SK-N-SH (cell line): ENCODE data around the gene MAP4K4. TPM values are rescaled to one million over a fixed set of nuclear protein-coding genes. Genes with fewer than 3 reads are reported as not detected.

Source experiments
- CTCF ChIA-PET: fragments of 300-600, 350-600 bp; formaldehyde crosslinking; extraction: SDS; loops from one replicate; lab custom pipeline; 2021; lab: Yijun Ruan, JAX
- POLR2A ChIA-PET: fragments of 350-600 bp; sonication (Branson Sonifier 250); formaldehyde crosslinking; extraction: SDS; loops from one replicate; lab custom pipeline; 2020; ENCODE audit warnings: antibody characterized with exemption, inconsistent platforms; lab: Yijun Ruan, JAX
- DNase-seq: peaks from one replicate; pipeline ENCODE4 v3.0.0; 2012
- H2AFZ ChIP-seq: fragments of 200-600 bp; sonication (generic); 2 replicates; pipeline ENCODE4 v1.8.1; 2016; ENCODE audit warnings: antibody characterized with exemption, mild to moderate bottlenecking, low read depth
- H3F3A ChIP-seq: fragments of 200-600 bp; sonication (generic); replicated peaks from 2 replicates; pipeline ENCODE3; 2016; ENCODE audit warnings: antibody characterized with exemption, mild to moderate bottlenecking; ENCODE audit not compliant: insufficient read depth
- H3K27ac ChIP-seq, 2 experiments: fragments of 200-500 bp in 1 of 2; fragments of 200-600 bp in 1 of 2; sonication (Bioruptor generic) in 1 of 2; sonication (generic), shearing (Covaris generic) in 1 of 2; 2 replicates each; pipeline versions ENCODE4 v1.5.1 to v1.6.1; 2014 to 2016; ENCODE audit warnings: low read depth in 2 of 2, inconsistent platforms in 1 of 2, low read length in 1 of 2, mild to moderate bottlenecking in 1 of 2, mixed read lengths in 1 of 2
- H3K27me3 ChIP-seq: fragments of 200-600 bp; sonication (generic), shearing (Covaris generic); 2 replicates; pipeline ENCODE4 v1.6.1; 2016; ENCODE audit warnings: mixed run types; ENCODE audit not compliant: insufficient read depth
- H3K36me3 ChIP-seq, 2 experiments: fragments of 200-500 bp in 1 of 2; fragments of 200-600 bp in 1 of 2; sonication (Bioruptor generic) in 1 of 2; sonication (generic) in 1 of 2; replicated peaks in 1 of 2; 2 replicates each; pipeline versions ENCODE3 to v1.5.1; 2014 to 2016; ENCODE audit warnings: low read length in 1 of 2, mild to moderate bottlenecking in 1 of 2; ENCODE audit not compliant: insufficient read depth in 2 of 2, control insufficient read depth in 1 of 2
- H3K4me1 ChIP-seq, 2 experiments: fragments of 200-500 bp in 1 of 2; fragments of 200-600 bp in 1 of 2; sonication (Bioruptor generic) in 1 of 2; sonication (generic), shearing (Covaris generic) in 1 of 2; 2 replicates each; pipeline versions ENCODE4 v1.5.1 to v1.6.1; 2014 to 2016; ENCODE audit warnings: low read depth in 1 of 2, low read length in 1 of 2, mixed run types in 1 of 2; ENCODE audit not compliant: insufficient read depth in 2 of 2, control insufficient read depth in 1 of 2
- H3K4me2 ChIP-seq: fragments of 200-600 bp; sonication (generic), shearing (Covaris generic); 2 replicates; pipeline ENCODE4 v1.6.1; 2017; ENCODE audit warnings: mixed run types
- H3K4me3 ChIP-seq, 2 experiments: fragments of 200-500 bp in 1 of 2; fragments of 200-600 bp in 1 of 2; sonication (Bioruptor generic) in 1 of 2; sonication (generic), shearing (Covaris generic) in 1 of 2; 2 replicates each; pipeline versions ENCODE4 v1.5.1 to v1.8.1; 2014 to 2016; ENCODE audit warnings: low read depth in 2 of 2, inconsistent platforms in 1 of 2, low read length in 1 of 2, mild to moderate bottlenecking in 1 of 2, mixed read lengths in 1 of 2, moderate library complexity in 1 of 2
- H3K79me2 ChIP-seq: fragments of 200-600 bp; sonication (generic); 2 replicates; pipeline ENCODE4 v1.8.1; 2017; ENCODE audit warnings: mild to moderate bottlenecking; ENCODE audit not compliant: insufficient read depth
- H3K9ac ChIP-seq: fragments of 200-600 bp; sonication (generic); 2 replicates; pipeline ENCODE4 v1.6.1; 2017; ENCODE audit warnings: mixed run types
- H3K9me2 ChIP-seq: fragments of 200-600 bp; sonication (generic); 2 replicates; pipeline ENCODE4 v1.6.1; 2017; ENCODE audit warnings: mixed run types
- H3K9me3 ChIP-seq: fragments of 200-600 bp; sonication (generic); 2 replicates; pipeline ENCODE4 v1.6.1; 2017; ENCODE audit warnings: mixed run types, mild to moderate bottlenecking, moderate library complexity
- H4K20me1 ChIP-seq: fragments of 200-600 bp; sonication (generic); 2 replicates; pipeline ENCODE4 v1.6.1; 2017; ENCODE audit warnings: mild to moderate bottlenecking, mixed run types; ENCODE audit not compliant: insufficient read depth
- CHD2 ChIP-seq: fragments of 150-350 bp; IDR thresholded peaks from 2 replicates; pipeline ENCODE4 v1.6.1; 2018; ENCODE audit warnings: low read length; ENCODE audit not compliant: partially characterized antibody
- ELF1 ChIP-seq: IDR thresholded peaks from 2 replicates; pipeline ENCODE4 v1.4.0; 2012
- EZH2phosphoT487 ChIP-seq: fragments of 200-600 bp; sonication (generic); IDR thresholded peaks from 2 replicates; pipeline ENCODE4 v1.6.1; 2017; ENCODE audit warnings: low read depth, mixed run types, mild to moderate bottlenecking, antibody characterized with exemption, moderate library complexity, borderline replicate concordance
- FOXJ3 ChIP-seq: sonication (generic); formaldehyde crosslinking; IDR thresholded peaks from 2 replicates; pipeline ENCODE4 v1.5.1; 2020; ENCODE audit warnings: mild to moderate bottlenecking, missing genetic modification reagents
- FOXM1 ChIP-seq: IDR thresholded peaks from 2 replicates; pipeline ENCODE4 v1.4.0; 2012; ENCODE audit warnings: low read depth, mild to moderate bottlenecking
- GABPA ChIP-seq: IDR thresholded peaks from 2 replicates; pipeline ENCODE4 v1.4.0; 2012; ENCODE audit warnings: low read depth, mild to moderate bottlenecking
- JUND ChIP-seq: IDR thresholded peaks from 2 replicates; pipeline ENCODE4 v1.4.0; 2012
- RFX5 ChIP-seq: IDR thresholded peaks from 2 replicates; pipeline ENCODE4 v1.6.1; 2012; ENCODE audit warnings: mild to moderate bottlenecking, improper control_type of control experiment, low read length
- RXRA ChIP-seq: IDR thresholded peaks from 2 replicates; pipeline ENCODE4 v1.4.0; 2012; ENCODE audit warnings: low read depth, mild to moderate bottlenecking, borderline replicate concordance
- TAF1 ChIP-seq: IDR thresholded peaks from 2 replicates; pipeline ENCODE4 v1.6.1; 2012; ENCODE audit warnings: low read depth, mild to moderate bottlenecking, low read length, moderate library complexity, borderline replicate concordance
- TCF12 ChIP-seq: IDR thresholded peaks from 2 replicates; pipeline ENCODE4 v1.4.0; 2012
- WGBS: methylation state at CpG from one replicate; pipeline ENCODE4 v1.1.6; 2017; ENCODE audit warnings: low lambda C conversion rate; 5-methylcytosine and 5-hydroxymethylcytosine counted together
- polyA plus RNA-seq, 3 experiments: library from polyadenylated mRNA; depleted of rRNA; stranded (reverse); fragments of >200 nt; gene quantifications; 2 replicates each; pipeline ENCODE4 v1.2.3, GENCODE V29; 2012
- TF ChIP-seq, protein P1 (sequence below): fragments of 200-600 bp; sonication (generic); IDR thresholded peaks from 2 replicates; pipeline ENCODE4 v1.6.1; 2017; ENCODE audit warnings: antibody characterized with exemption, mild to moderate bottlenecking, moderate library complexity
- TF ChIP-seq, protein P2 (sequence below): IDR thresholded peaks from 2 replicates; pipeline ENCODE4 v1.4.0; 2012; ENCODE audit warnings: low read depth, borderline replicate concordance
- TF ChIP-seq, protein P3 (sequence below): fragments of 150-350 bp; IDR thresholded peaks from 2 replicates; pipeline ENCODE4 v1.6.1; 2016; ENCODE audit warnings: mild to moderate bottlenecking, low read depth, low read length
- TF ChIP-seq, protein P4 (sequence below): IDR thresholded peaks from 2 replicates; pipeline ENCODE4; 2012

Gene MAP4K4
- polyA plus RNA-seq, 1 of the 3 experiments (the other 2 are of a cell fraction), result 72.9 TPM

DNA sequence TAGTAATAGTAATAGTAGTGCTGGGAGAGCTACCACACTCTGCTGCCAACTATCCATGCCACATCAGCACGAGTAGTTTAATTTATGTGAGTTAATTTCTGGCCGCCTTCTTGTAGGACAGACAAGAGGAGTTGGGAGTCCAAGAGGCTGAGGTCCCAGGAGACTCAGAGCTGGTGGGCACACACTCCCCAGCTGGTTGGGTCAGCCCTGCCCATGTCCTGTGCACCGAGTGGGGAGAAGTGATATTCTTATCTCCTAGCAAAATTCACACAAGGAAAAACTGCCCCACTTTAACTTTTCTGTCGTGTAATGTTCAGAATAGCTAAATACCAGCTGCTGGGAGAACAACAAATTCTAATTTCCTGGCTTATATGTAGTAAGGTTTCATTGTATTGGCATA, 15.2 kb upstream of the MAP4K4 start:
- no peaks in the 10 kb centered on the region for H3K79me2 ChIP-seq
- H3K4me2 ChIP-seq, result no peak overlapping the region
- peaks cover 2% of the 10 kb centered on the region for H3F3A ChIP-seq
- no peaks in the 10 kb centered on the region for H3K9me3 ChIP-seq
- H4K20me1 ChIP-seq, result no peaks in the 10 kb centered on the region
- 77% methylated on average over 4 of the region's 4 CpGs for WGBS
- no peaks in the 10 kb centered on the region for H3K9me2 ChIP-seq
- POLR2A ChIA-PET, result no interaction called here
- DNase-seq, result no peak
- TF ChIP-seq, protein P1, sequence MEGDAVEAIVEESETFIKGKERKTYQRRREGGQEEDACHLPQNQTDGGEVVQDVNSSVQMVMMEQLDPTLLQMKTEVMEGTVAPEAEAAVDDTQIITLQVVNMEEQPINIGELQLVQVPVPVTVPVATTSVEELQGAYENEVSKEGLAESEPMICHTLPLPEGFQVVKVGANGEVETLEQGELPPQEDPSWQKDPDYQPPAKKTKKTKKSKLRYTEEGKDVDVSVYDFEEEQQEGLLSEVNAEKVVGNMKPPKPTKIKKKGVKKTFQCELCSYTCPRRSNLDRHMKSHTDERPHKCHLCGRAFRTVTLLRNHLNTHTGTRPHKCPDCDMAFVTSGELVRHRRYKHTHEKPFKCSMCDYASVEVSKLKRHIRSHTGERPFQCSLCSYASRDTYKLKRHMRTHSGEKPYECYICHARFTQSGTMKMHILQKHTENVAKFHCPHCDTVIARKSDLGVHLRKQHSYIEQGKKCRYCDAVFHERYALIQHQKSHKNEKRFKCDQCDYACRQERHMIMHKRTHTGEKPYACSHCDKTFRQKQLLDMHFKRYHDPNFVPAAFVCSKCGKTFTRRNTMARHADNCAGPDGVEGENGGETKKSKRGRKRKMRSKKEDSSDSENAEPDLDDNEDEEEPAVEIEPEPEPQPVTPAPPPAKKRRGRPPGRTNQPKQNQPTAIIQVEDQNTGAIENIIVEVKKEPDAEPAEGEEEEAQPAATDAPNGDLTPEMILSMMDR, result no peak
- TF ChIP-seq, protein P2, sequence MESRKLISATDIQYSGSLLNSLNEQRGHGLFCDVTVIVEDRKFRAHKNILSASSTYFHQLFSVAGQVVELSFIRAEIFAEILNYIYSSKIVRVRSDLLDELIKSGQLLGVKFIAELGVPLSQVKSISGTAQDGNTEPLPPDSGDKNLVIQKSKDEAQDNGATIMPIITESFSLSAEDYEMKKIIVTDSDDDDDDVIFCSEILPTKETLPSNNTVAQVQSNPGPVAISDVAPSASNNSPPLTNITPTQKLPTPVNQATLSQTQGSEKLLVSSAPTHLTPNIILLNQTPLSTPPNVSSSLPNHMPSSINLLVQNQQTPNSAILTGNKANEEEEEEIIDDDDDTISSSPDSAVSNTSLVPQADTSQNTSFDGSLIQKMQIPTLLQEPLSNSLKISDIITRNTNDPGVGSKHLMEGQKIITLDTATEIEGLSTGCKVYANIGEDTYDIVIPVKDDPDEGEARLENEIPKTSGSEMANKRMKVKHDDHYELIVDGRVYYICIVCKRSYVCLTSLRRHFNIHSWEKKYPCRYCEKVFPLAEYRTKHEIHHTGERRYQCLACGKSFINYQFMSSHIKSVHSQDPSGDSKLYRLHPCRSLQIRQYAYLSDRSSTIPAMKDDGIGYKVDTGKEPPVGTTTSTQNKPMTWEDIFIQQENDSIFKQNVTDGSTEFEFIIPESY, result no peak
- TF ChIP-seq TAF1 (no peak), TCF12 (no peak), FOXM1 (no peak), CHD2 (no peak), GABPA (no peak), RFX5 (no peak)
- TF ChIP-seq, protein P3, sequence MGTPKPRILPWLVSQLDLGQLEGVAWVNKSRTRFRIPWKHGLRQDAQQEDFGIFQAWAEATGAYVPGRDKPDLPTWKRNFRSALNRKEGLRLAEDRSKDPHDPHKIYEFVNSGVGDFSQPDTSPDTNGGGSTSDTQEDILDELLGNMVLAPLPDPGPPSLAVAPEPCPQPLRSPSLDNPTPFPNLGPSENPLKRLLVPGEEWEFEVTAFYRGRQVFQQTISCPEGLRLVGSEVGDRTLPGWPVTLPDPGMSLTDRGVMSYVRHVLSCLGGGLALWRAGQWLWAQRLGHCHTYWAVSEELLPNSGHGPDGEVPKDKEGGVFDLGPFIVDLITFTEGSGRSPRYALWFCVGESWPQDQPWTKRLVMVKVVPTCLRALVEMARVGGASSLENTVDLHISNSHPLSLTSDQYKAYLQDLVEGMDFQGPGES, result no peak
- TF ChIP-seq, protein P4, sequence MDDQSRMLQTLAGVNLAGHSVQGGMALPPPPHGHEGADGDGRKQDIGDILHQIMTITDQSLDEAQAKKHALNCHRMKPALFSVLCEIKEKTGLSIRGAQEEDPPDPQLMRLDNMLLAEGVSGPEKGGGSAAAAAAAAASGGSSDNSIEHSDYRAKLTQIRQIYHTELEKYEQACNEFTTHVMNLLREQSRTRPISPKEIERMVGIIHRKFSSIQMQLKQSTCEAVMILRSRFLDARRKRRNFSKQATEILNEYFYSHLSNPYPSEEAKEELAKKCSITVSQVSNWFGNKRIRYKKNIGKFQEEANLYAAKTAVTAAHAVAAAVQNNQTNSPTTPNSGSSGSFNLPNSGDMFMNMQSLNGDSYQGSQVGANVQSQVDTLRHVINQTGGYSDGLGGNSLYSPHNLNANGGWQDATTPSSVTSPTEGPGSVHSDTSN, result no peak
- TF ChIP-seq, all 33 proteins: peak for 0
- H3K4me3 ChIP-seq, result no peak overlapping the region
- no peaks in the 10 kb centered on the region for H3K27me3 ChIP-seq
- H3K4me1 ChIP-seq, result no peaks in the 10 kb centered on the region
- CTCF ChIA-PET, result interaction anchor here (1.6 kb wide), 1 partner anchor 15 kb away, joined by 3 read pairs; the partner anchor contains the start of gene MAP4K4
- no peak overlapping the region for H2AFZ ChIP-seq
- no peak overlapping the region for H3K9ac ChIP-seq
- no peaks in the 10 kb centered on the region for H3K36me3 ChIP-seq
- no peak overlapping the region for H3K27ac ChIP-seq

DNA sequence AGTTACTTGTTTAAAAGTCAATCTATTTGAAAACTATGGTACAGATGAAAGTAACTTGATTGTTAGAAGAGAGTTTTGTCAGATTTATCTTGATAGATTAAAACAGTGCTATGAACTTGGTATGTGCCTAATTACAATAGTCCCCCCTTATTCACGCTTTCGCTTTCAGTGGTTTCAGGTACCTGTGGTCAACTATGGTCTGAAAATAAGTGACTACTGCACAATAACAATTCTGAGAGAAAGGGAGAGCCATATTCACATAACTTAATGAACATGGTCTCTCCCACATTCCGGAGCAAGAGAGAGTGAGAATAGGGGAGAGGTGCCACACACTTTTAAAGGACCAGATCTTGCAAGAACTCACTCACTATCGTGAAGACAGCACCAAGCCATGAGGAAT, 13.2 kb upstream of the MAP4K4 start:
- no peak for DNase-seq
- H3K4me2 ChIP-seq, result no peak overlapping the region
- H2AFZ ChIP-seq, result no peak overlapping the region
- no peak for TF ChIP-seq CHD2
- TF ChIP-seq FOXJ3 (CRISPR knock-in tag), result no peak
- no peak for TF ChIP-seq ELF1
- TF ChIP-seq TAF1, result no peak
- TF ChIP-seq, protein P1, result no peak
- no peak for TF ChIP-seq RXRA
- TF ChIP-seq JUND, result no peak
- no peak for TF ChIP-seq EZH2phosphoT487
- H3K27me3 ChIP-seq, result no peaks in the 10 kb centered on the region
- no peaks in the 10 kb centered on the region for H3K36me3 ChIP-seq
- no peak overlapping the region for H3K9ac ChIP-seq
- H3K4me3 ChIP-seq, result no peak overlapping the region
- no peaks in the 10 kb centered on the region for H4K20me1 ChIP-seq
- CTCF ChIA-PET, result no interaction called here
- no peaks in the 10 kb centered on the region for H3K9me3 ChIP-seq
- 72% methylated on average over 4 of the region's 4 CpGs for WGBS
- H3K27ac ChIP-seq, result no peak overlapping the region
- POLR2A ChIA-PET, result no interaction called here
- no peaks in the 10 kb centered on the region for H3K79me2 ChIP-seq
- no peaks in the 10 kb centered on the region for H3K9me2 ChIP-seq
- peaks cover 5% of the 10 kb centered on the region for H3F3A ChIP-seq
- H3K4me1 ChIP-seq, result no peaks in the 10 kb centered on the region
